ENCODE results near the gene CEMIP.

CEMIP gene

GRCh38 chr15:80939216-80939615, 160.0 kb downstream of the CEMIP start:
- TF ChIP-seq SPI1 (IDR thresholded peaks at IDR 0.05; ENCODE audit: borderline replicate concordance, low read depth) (no peak), GABPA (IDR thresholded peaks at IDR 0.05; ENCODE audit: low read depth) (no peak), POLR2AphosphoS5 (IDR thresholded peaks at IDR 0.05; ENCODE audit: low read depth) (no peak), REST (IDR thresholded peaks at IDR 0.05; ENCODE audit: insufficient replicate concordance, low read depth) (no peak)
- TF ChIP-seq, protein P1, sequence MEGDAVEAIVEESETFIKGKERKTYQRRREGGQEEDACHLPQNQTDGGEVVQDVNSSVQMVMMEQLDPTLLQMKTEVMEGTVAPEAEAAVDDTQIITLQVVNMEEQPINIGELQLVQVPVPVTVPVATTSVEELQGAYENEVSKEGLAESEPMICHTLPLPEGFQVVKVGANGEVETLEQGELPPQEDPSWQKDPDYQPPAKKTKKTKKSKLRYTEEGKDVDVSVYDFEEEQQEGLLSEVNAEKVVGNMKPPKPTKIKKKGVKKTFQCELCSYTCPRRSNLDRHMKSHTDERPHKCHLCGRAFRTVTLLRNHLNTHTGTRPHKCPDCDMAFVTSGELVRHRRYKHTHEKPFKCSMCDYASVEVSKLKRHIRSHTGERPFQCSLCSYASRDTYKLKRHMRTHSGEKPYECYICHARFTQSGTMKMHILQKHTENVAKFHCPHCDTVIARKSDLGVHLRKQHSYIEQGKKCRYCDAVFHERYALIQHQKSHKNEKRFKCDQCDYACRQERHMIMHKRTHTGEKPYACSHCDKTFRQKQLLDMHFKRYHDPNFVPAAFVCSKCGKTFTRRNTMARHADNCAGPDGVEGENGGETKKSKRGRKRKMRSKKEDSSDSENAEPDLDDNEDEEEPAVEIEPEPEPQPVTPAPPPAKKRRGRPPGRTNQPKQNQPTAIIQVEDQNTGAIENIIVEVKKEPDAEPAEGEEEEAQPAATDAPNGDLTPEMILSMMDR (IDR thresholded peaks at IDR 0.05; ENCODE audit: insufficient read depth, low read length): no peak
- DNase-seq (ENCODE audit: low read depth in 1 of 2, low spot score in 1 of 2): no peak
- no peaks in the 10 kb centered on the region for H3K27me3 ChIP-seq (ENCODE audit: insufficient read depth, poor library complexity, severe bottlenecking)

DNA sequence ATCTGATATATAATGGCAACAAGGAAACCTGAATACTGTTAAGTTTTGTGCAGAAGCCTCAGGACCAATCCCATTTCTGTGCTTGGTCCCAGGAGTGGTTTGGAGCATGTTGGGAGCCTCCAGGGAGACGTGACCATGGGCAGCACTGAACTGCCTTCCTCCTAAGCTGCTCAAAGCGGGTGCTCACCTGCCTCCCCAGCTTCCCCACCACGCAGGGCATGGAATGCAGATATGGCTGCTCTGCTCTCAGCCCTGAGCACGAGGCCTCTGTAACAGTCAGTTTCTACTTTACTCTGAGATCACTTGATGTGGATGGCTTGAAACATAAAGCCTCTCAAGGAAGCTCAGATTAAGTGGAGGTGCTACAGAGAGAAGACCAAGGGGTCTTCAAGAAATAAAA, 161.2 kb downstream of the CEMIP start:
- no peak overlapping the region for H3K4me3 ChIP-seq (replicated peaks; ENCODE audit: insufficient read depth, low read length)
- TF ChIP-seq, protein P1 (IDR thresholded peaks at IDR 0.05; ENCODE audit: insufficient read depth, low read length): no peak
- TF ChIP-seq SPI1 (IDR thresholded peaks at IDR 0.05; ENCODE audit: borderline replicate concordance, low read depth) (no peak), GABPA (IDR thresholded peaks at IDR 0.05; ENCODE audit: low read depth) (no peak), POLR2AphosphoS5 (IDR thresholded peaks at IDR 0.05; ENCODE audit: low read depth) (no peak), REST (IDR thresholded peaks at IDR 0.05; ENCODE audit: insufficient replicate concordance, low read depth) (no peak)
- no peaks in the 10 kb centered on the region for H3K27me3 ChIP-seq (ENCODE audit: insufficient read depth, poor library complexity, severe bottlenecking)
- H3K27ac ChIP-seq (replicated peaks): no peak overlapping the region
- no peak for DNase-seq (ENCODE audit: low read depth in 1 of 2, low spot score in 1 of 2)

More at GRCh38 chr15:80939216-80939615, 160.0 kb downstream of the CEMIP start:
- Histone ChIP-seq H3K4me3 (replicated peaks; ENCODE audit: insufficient read depth, low read length) (no peak overlapping the region), H3K27ac (replicated peaks) (no peak overlapping the region)

GRCh38 chr15:80940851-80941250, 161.7 kb downstream of the CEMIP start:
- H3K27me3 ChIP-seq (ENCODE audit: insufficient read depth, poor library complexity, severe bottlenecking): no peaks in the 10 kb centered on the region
- TF ChIP-seq REST (IDR thresholded peaks at IDR 0.05; ENCODE audit: insufficient replicate concordance, low read depth) (no peak), POLR2AphosphoS5 (IDR thresholded peaks at IDR 0.05; ENCODE audit: low read depth) (no peak), GABPA (IDR thresholded peaks at IDR 0.05; ENCODE audit: low read depth) (no peak), SPI1 (IDR thresholded peaks at IDR 0.05; ENCODE audit: borderline replicate concordance, low read depth) (no peak)
- TF ChIP-seq, protein P1 (IDR thresholded peaks at IDR 0.05; ENCODE audit: insufficient read depth, low read length): no peak
- no peak overlapping the region for H3K27ac ChIP-seq (replicated peaks)
- DNase-seq (ENCODE audit: low read depth in 1 of 2, low spot score in 1 of 2): no peak
- no peak overlapping the region for H3K4me3 ChIP-seq (replicated peaks; ENCODE audit: insufficient read depth, low read length)

Measured in HL-60 (cell line).